Measurements from ENCODE around the gene PDE6B. TPM values are rescaled to one million over a fixed set of nuclear protein-coding genes. Genes with fewer than 3 reads are reported as not detected.
"Not testable (repeated sequence)": the region's sequence is repeated elsewhere in the genome, so short reads cannot be mapped to it uniquely, and the experiment has no call there.

Gene PDE6B
- total RNA-seq, 3 donors from 2014 or later, result 8.3 to 10.5 (median 10.3) TPM

- DNase-seq (no peak), ATAC-seq (no peak)
- Mint-ChIP-seq H3K9me3 (peaks cover 12% of the 10 kb centered on the region), H3K27me3 (ENCODE audit: low read depth) (peaks cover 12% of the 10 kb centered on the region), H3K4me3 (no peak overlapping the region), H3K36me3 (ENCODE audit: insufficient read depth) (no peaks in the 10 kb centered on the region), H3K4me1 (ENCODE audit: low read depth) (no peaks in the 10 kb centered on the region)
Observed at GRCh38 chr4:634599-634985, 9.2 kb downstream of the PDE6B start.

GRCh38 chr4:635066-635835 is 9.9 kb downstream of the PDE6B start:
- not testable (repeated sequence) for DNase-seq; H3K4me3 Mint-ChIP-seq; H3K4me1 Mint-ChIP-seq (ENCODE audit: low read depth); H3K36me3 Mint-ChIP-seq (ENCODE audit: insufficient read depth); ATAC-seq
- H3K9me3 Mint-ChIP-seq, result peaks cover 12% of the 10 kb centered on the region
- peaks cover 12% of the 10 kb centered on the region for H3K27me3 Mint-ChIP-seq (ENCODE audit: low read depth)

GRCh38 chr4:635851-636627 is 10.7 kb downstream of the PDE6B start:
- no peak for DNase-seq
- ATAC-seq, result no peak
- H3K36me3 Mint-ChIP-seq (ENCODE audit: insufficient read depth), result no peaks in the 10 kb centered on the region
- no peaks in the 10 kb centered on the region for H3K4me1 Mint-ChIP-seq (ENCODE audit: low read depth)
- no peak overlapping the region for H3K4me3 Mint-ChIP-seq
- H3K9me3 Mint-ChIP-seq, result peaks cover 10% of the 10 kb centered on the region
- H3K27me3 Mint-ChIP-seq (ENCODE audit: low read depth), result peaks cover 12% of the 10 kb centered on the region

GRCh38 chr4:636628-637159 is 11.3 kb downstream of the PDE6B start:
- Mint-ChIP-seq H3K27me3 (ENCODE audit: low read depth) (peaks cover 12% of the 10 kb centered on the region), H3K9me3 (peaks cover 5% of the 10 kb centered on the region), H3K4me3 (no peak overlapping the region), H3K4me1 (ENCODE audit: low read depth) (no peaks in the 10 kb centered on the region), H3K36me3 (ENCODE audit: insufficient read depth) (no peaks in the 10 kb centered on the region)
- no peak for ATAC-seq
- DNase-seq, result no peak

GRCh38 chr4:637536-638280 is 12.3 kb downstream of the PDE6B start:
- DNase-seq (no peak), ATAC-seq (no peak)
- Mint-ChIP-seq H3K27me3 (ENCODE audit: low read depth) (peaks cover 12% of the 10 kb centered on the region), H3K4me1 (ENCODE audit: low read depth) (no peaks in the 10 kb centered on the region), H3K4me3 (no peak overlapping the region), H3K9me3 (peaks cover 2% of the 10 kb centered on the region), H3K36me3 (ENCODE audit: insufficient read depth) (no peaks in the 10 kb centered on the region)

DNA sequence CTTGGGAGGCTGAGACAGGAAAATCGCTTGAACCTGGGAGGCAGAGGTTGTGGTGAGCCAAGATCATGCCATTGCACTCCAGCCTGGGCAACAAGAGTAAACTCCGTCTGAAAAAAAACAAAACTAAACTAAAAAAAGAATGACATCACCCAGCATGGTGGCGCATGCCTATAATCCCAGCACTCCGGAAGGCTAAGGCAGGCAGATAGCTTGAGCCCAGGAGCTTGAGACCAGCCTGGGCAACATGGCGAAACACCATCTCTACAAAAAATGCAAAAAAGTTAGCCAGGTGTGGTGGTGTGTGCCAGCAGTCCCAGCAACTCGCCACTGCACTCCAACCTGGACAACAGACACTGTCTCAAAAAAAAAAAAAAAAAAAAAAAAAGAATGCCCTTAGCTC is 17.0 kb downstream of the PDE6B start:
- not testable (repeated sequence) for ATAC-seq; H3K9me3 Mint-ChIP-seq; DNase-seq; H3K4me1 Mint-ChIP-seq (ENCODE audit: low read depth); H3K36me3 Mint-ChIP-seq (ENCODE audit: insufficient read depth); H3K4me3 Mint-ChIP-seq
- peaks cover 28% of the 10 kb centered on the region for H3K27me3 Mint-ChIP-seq (ENCODE audit: low read depth)

- Mint-ChIP-seq H3K4me3 (peak overlapping the region; percentile 64), H3K27me3 (ENCODE audit: low read depth) (peaks cover 31% of the 10 kb centered on the region), H3K9me3 (no peaks in the 10 kb centered on the region), H3K4me1 (ENCODE audit: low read depth) (peaks cover 3% of the 10 kb centered on the region), H3K36me3 (ENCODE audit: insufficient read depth) (no peaks in the 10 kb centered on the region)
- peak; percentile 34 to 56 for ATAC-seq
- DNase-seq, result peak; percentile 26
Observed at GRCh38 chr4:646460-646859, 21.1 kb downstream of the PDE6B start.

- Mint-ChIP-seq H3K4me1 (ENCODE audit: low read depth) (peaks cover 3% of the 10 kb centered on the region), H3K36me3 (ENCODE audit: insufficient read depth) (no peaks in the 10 kb centered on the region), H3K9me3 (no peaks in the 10 kb centered on the region), H3K4me3 (no peak overlapping the region), H3K27me3 (ENCODE audit: low read depth) (peaks cover 37% of the 10 kb centered on the region)
- DNase-seq (no peak), ATAC-seq (no peak)
Observed at GRCh38 chr4:647481-647880, 22.1 kb downstream of the PDE6B start.

- no peaks in the 10 kb centered on the region for H3K36me3 Mint-ChIP-seq (ENCODE audit: insufficient read depth)
- DNase-seq (no peak), ATAC-seq (no peak)
- H3K4me1 Mint-ChIP-seq (ENCODE audit: low read depth), result peaks cover 3% of the 10 kb centered on the region
- no peak overlapping the region for H3K4me3 Mint-ChIP-seq
- H3K27me3 Mint-ChIP-seq (ENCODE audit: low read depth), result peaks cover 40% of the 10 kb centered on the region
- no peaks in the 10 kb centered on the region for H3K9me3 Mint-ChIP-seq
Observed at GRCh38 chr4:648579-649292, 23.4 kb downstream of the PDE6B start.

- Mint-ChIP-seq H3K36me3 (ENCODE audit: insufficient read depth) (no peaks in the 10 kb centered on the region), H3K4me3 (no peak overlapping the region), H3K27me3 (ENCODE audit: low read depth) (peaks cover 38% of the 10 kb centered on the region), H3K4me1 (ENCODE audit: low read depth) (peaks cover 3% of the 10 kb centered on the region), H3K9me3 (no peaks in the 10 kb centered on the region)
- no peak for DNase-seq
- ATAC-seq, result no peak
Observed at GRCh38 chr4:649293-649625, 23.9 kb downstream of the PDE6B start.

DNA sequence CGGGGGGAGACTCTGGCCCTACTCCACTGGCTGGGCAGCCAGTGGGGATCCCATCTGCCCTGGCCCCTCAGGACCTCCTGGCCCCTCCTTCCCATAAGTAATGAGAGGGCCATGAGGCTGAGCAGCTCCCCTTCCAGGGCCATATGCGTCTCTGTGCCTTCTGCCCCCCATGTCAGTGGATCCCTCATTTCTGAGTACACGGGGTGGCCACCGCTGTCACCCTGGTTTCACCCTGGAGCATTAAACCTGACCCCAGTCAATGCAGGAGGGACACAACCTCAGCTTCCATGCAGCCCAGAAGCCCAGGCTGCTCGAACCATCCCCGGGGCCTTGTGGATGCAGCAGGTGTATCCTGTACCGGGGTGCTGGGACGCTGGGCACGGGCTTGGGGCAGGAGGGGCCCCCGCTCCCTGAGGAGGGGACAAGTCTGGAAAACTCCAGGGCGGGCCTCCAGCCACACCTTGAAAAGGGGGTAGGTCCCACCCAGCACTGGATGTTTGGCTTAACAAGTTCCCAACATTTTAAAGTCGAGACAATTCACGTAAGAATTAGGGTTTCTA is 24.5 kb downstream of the PDE6B start:
- DNase-seq (no peak), ATAC-seq (no peak)
- Mint-ChIP-seq H3K4me3 (no peak overlapping the region), H3K4me1 (ENCODE audit: low read depth) (peaks cover 3% of the 10 kb centered on the region), H3K36me3 (ENCODE audit: insufficient read depth) (no peaks in the 10 kb centered on the region), H3K27me3 (ENCODE audit: low read depth) (peaks cover 37% of the 10 kb centered on the region), H3K9me3 (no peaks in the 10 kb centered on the region)

- H3K36me3 Mint-ChIP-seq (ENCODE audit: insufficient read depth), result no peaks in the 10 kb centered on the region
- peaks cover 35% of the 10 kb centered on the region for H3K27me3 Mint-ChIP-seq (ENCODE audit: low read depth)
- ATAC-seq (no peak), DNase-seq (no peak)
- H3K4me1 Mint-ChIP-seq (ENCODE audit: low read depth), result peaks cover 3% of the 10 kb centered on the region
- H3K9me3 Mint-ChIP-seq, result no peaks in the 10 kb centered on the region
- no peak overlapping the region for H3K4me3 Mint-ChIP-seq
Observed at GRCh38 chr4:650461-650860, 25.1 kb downstream of the PDE6B start.

DNA sequence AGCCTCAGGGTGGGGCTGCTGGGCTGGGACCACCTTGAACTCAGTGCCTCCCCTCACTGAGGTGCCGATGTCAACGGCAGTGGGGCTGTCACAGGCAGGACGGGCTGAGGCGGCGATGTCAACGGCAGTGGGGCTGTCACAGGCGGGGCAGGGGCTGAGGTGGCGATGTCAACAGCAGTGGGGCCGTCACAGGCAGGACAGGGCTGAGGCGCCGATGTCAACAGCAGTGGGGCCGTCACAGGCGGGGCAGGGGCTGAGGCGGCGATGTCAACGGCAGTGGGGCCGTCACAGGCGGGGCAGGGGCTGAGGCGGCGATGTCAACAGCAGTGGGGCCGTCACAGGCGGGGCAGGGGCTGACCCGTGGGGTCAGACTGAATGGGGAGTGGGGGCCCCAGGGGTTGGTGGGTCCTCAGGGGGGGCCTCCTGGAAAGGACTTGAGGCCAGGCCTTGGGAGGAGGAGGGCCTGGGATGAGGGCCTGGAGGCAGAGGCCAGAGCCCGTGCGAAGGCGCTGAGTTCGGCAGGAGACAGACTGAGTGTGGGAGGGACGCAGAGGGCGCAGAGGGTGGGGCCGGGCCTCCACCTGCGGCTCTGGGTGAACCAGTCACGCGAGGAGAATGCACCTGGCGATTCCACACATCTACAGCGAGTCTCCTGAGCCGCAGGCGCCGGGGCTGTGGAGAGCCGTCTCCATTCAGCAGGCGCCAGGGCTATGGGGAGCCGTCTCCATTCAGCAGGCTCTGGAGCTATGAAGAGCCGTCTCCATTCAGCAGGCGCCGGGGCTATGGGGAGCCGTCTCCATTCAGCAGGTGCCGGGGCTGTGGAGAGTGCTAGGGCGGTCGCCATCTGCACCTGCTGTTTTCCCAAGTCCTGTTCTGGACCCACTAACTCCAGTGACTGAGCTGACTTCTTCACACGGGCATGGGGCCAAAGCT is 25.8 kb downstream of the PDE6B start:
- DNase-seq (no peak), ATAC-seq (no peak)
- Mint-ChIP-seq H3K4me1 (ENCODE audit: low read depth) (peaks cover 3% of the 10 kb centered on the region), H3K36me3 (ENCODE audit: insufficient read depth) (no peaks in the 10 kb centered on the region), H3K27me3 (ENCODE audit: low read depth) (peaks cover 31% of the 10 kb centered on the region), H3K4me3 (no peak overlapping the region), H3K9me3 (no peaks in the 10 kb centered on the region)

Data from activated T-cell treated with anti-CD3 and anti-CD28 coated beads, Interleukin-2, amount 50 U/mL, for 4 hours (primary cell).